Activated CD8-positive, alpha-beta memory T cell treated with anti-CD3 and anti-CD28 coated beads, Interleukin-2, amount 50 U/mL, for 1 hour (primary cell): ENCODE data around the gene RHD.
"Not testable (repeated sequence)": the region's sequence is repeated elsewhere in the genome, so short reads cannot be mapped to it uniquely, and the experiment has no call there.

Source experiments
- DNase-seq: peaks from one replicate; pipeline ENCODE4 v3.0.0-alpha.2; 2020; ENCODE audit errors: extremely low read depth

RHD gene

GRCh38 chr1:25308168-25308567 lies 35.9 kb downstream of the RHD start:
- not testable (repeated sequence) for DNase-seq

GRCh38 chr1:25309085-25309484 lies 36.8 kb downstream of the RHD start:
- not testable (repeated sequence) for DNase-seq

GRCh38 chr1:25309486-25309885 lies 37.2 kb downstream of the RHD start:
- not testable (repeated sequence) for DNase-seq

- not testable (repeated sequence) for DNase-seq
Measured at GRCh38 chr1:25312806-25313470, 40.6 kb downstream of the RHD start.

- not testable (repeated sequence) for DNase-seq
Measured at GRCh38 chr1:25320314-25320938, 48.1 kb downstream of the RHD start.

GRCh38 chr1:25322127-25322526 lies 49.8 kb downstream of the RHD start:
- DNase-seq, result not testable (repeated sequence)

- not testable (repeated sequence) for DNase-seq
Measured at GRCh38 chr1:25324407-25324806, 52.1 kb downstream of the RHD start.

GRCh38 chr1:25327864-25328790 lies 55.8 kb downstream of the RHD start:
- not testable (repeated sequence) for DNase-seq

- DNase-seq, result not testable (repeated sequence)
Measured at GRCh38 chr1:25328791-25329185, 56.5 kb downstream of the RHD start.

GRCh38 chr1:25329336-25329735 lies 57.0 kb downstream of the RHD start:
- DNase-seq, result not testable (repeated sequence)

GRCh38 chr1:25329950-25330349 lies 57.6 kb downstream of the RHD start:
- not testable (repeated sequence) for DNase-seq

GRCh38 chr1:25336922-25337354 lies 64.6 kb downstream of the RHD start:
- DNase-seq, result not testable (repeated sequence)

- not testable (repeated sequence) for DNase-seq
Measured at GRCh38 chr1:25337483-25338187, 65.3 kb downstream of the RHD start.

GRCh38 chr1:25338188-25338981 lies 66.1 kb downstream of the RHD start, which contains the start of gene TMEM50A:
Gene TMEM50A, plus strand, starts transcription at chr1:25338334. Its CDS starts 2,153 bp downstream, at chr1:25340487.
- DNase-seq, result peak; percentile 51

GRCh38 chr1:25338986-25339385 lies 66.7 kb downstream of the RHD start:
- no peak for DNase-seq

GRCh38 chr1:25341746-25342145 lies 69.4 kb downstream of the RHD start:
- DNase-seq, result no peak

- no peak for DNase-seq
Measured at GRCh38 chr1:25342846-25343245, 70.5 kb downstream of the RHD start.

GRCh38 chr1:25343872-25344271 lies 71.6 kb downstream of the RHD start:
- no peak for DNase-seq

- no peak for DNase-seq
Measured at GRCh38 chr1:25347556-25347955, 75.2 kb downstream of the RHD start.

- no peak for DNase-seq
Measured at GRCh38 chr1:25349606-25350005, 77.3 kb downstream of the RHD start.
